ENCODE data around the gene DSC2. TPM values are rescaled to one million over a fixed set of nuclear protein-coding genes. Genes with fewer than 3 reads are reported as not detected.
"Not testable (repeated sequence)": the region's sequence is repeated elsewhere in the genome, so short reads cannot be mapped to it uniquely, and the experiment has no call there.

DSC2 gene
- total RNA-seq, 1 experiment from 2014 or later, result not detected

DNA sequence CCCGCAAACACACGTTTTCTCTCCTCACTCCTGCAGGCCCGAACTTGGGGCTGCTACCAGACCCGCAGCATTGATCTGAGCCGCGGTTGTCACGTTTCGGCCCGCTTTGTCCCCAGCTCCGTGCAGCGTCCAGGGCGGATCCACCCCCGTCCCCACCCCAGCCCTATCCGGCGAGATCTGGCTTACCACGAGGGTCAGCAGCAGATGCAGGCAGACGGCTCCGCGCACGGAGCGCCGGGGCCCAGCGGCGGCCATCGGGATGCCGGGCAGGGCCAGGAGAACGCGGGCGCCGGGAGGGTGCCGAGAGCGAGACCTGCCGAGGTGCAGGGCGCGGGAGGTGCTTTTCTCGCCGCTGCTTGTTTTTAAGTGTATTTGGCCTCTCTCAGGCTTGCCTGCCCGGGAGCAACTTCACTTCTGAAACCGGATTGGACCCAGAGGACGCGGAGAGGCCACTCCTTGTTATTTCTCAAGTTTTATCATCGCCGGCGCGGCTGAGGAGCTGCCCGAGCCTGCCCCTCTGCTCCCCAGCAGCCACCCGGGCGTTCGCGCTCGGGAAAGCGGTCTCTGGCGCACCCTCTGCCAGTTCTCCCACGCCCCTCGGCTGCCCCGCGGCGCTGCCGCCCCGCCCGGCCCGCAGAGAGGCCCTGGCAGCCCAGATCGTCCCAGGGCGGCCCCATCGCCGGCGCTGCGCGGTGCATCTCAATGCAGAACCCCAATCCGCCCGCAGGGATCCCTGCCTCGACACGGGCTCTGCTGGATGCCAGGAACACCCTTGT lies 59.6 kb downstream of the DSC2 start, which contains the start of gene DSC3:
TSS of gene DSC3 (minus strand) at position 337 of the 776 bp plus-strand sequence. CDS start at position 255, 82 bp downstream.
- DNase-seq, result no peak
- Histone ChIP-seq H3K36me3 (no peaks in the 10 kb centered on the region), H3K9me3 (replicated peaks) (no peaks in the 10 kb centered on the region), H3K4me1 (no peaks in the 10 kb centered on the region), H3K4me3 (no peak within 1 kb of the TSS), H3K27ac (no peak within 1 kb of the TSS), H3K27me3 (no peaks in the 10 kb centered on the region)

DNA sequence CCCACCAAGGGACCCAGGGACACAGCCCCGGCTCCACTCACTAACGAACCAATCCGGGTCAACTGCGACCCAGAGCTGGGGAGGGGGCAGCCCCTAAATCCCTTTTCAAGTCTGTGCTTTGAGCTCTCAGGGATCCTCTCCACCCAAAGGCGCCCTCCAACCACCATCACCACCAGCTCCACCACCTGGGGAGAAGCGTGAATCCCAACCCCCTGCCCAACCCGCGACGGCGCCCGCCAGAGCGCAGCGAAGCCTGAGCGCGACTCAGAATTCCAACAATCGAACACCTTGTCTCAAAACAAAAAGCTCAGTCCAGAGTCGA lies 60.2 kb downstream of the DSC2 start:
- H3K4me3 ChIP-seq, result no peak overlapping the region
- no peaks in the 10 kb centered on the region for H3K27me3 ChIP-seq

DNA sequence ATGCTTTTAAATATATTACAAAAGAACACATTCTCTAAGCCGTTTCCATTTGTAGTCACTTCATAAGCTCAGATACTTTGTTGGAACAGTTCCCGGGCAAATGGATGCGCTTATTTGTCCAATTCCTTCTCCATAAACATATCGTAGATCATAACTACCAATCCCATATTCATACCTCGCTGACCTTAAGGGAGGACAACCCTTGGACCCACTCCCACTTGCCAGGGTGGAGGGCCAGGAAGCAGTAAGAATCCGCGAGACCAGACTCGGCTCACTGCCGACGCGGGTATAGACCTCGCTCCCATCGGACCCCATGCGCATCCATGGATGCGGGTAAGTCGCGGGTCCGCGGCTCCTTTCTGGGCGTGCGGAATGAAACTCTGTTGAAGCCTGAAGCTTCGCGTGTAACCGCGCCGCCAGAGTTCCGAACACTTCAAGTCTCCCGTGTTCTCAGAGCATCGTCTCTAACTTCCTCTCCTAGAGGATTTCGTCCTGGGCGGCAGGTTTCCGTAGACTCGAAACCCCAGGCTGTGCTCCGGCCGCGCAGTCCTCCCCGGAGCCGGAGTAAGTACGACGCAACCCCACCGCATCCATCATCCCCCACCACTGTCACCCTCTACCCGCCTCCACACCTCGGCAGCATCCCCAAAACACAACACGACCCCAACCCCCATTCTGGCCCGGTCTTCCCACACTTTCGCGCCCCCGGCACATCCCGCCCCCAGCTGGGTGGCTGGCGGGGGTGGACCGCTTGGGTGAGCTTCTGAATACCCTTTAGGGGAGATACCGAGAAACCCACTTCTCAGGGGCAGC lies 60.7 kb downstream of the DSC2 start:
- H3K4me3 ChIP-seq, result no peak overlapping the region
- no peaks in the 10 kb centered on the region for H3K4me1 ChIP-seq
- H3K27ac ChIP-seq, result no peak overlapping the region
- H3K36me3 ChIP-seq, result no peaks in the 10 kb centered on the region
- DNase-seq, result no peak
- H3K27me3 ChIP-seq, result no peaks in the 10 kb centered on the region
- H3K9me3 ChIP-seq (replicated peaks), result no peaks in the 10 kb centered on the region

More for the DNA sequence above, 60.2 kb downstream of the DSC2 start:
- no peaks in the 10 kb centered on the region for H3K9me3 ChIP-seq (replicated peaks)
- no peak overlapping the region for H3K27ac ChIP-seq
- no peaks in the 10 kb centered on the region for H3K36me3 ChIP-seq
- DNase-seq, result no peak
- no peaks in the 10 kb centered on the region for H3K4me1 ChIP-seq

DNA sequence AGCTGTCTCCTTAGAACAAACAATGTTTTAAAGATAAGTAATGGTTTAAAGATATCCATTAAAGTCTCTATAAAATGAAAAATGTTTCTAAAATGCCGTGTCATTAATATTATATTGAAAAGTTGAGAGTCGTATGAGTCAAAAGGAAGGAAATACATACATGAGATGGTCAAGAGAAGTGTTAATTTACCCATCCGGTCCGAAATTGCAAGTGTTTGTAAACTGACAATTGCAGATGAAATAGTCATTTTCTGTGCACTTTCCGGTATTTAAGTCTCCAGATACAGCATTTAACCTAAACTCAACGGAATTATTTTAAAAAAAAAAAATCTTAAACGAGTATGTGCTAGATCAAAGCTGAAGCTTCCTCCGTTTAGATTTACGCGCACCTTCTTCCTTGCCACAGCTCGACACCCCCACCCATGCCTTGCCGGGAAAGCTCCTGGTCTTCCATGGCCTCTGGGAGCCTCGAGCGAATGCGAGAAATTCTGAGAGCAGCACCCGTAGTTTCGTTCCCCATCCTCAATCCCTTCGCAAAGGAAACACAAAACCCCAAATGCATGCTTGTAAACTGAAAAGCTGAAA lies 61.4 kb downstream of the DSC2 start:
- Histone ChIP-seq H3K9me3 (replicated peaks) (no peaks in the 10 kb centered on the region), H3K36me3 (no peaks in the 10 kb centered on the region), H3K27me3 (no peaks in the 10 kb centered on the region), H3K27ac (no peak overlapping the region), H3K4me3 (no peak overlapping the region), H3K4me1 (no peaks in the 10 kb centered on the region)
- no peak for DNase-seq

DNA sequence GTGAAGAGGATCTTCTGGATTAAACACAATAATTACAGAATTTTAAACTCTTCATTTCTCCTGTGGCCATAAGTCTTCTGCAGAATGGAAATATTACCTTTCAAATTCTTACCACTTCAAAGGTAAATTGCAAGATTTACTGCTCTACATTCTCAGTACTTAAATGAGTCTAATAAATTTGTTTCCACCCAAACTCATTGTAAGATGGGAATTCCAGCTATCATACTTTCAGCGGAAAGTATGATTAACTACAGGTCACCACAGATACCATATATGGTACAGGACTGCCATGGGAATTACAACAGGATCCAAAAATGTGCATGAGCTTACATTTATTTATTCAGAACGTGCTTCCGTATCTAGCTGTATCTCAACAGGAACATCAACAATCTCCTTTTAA lies 62.8 kb downstream of the DSC2 start:
- H3K27ac ChIP-seq, result no peak overlapping the region
- H3K9me3 ChIP-seq (replicated peaks), result no peaks in the 10 kb centered on the region
- no peaks in the 10 kb centered on the region for H3K36me3 ChIP-seq
- no peak for DNase-seq
- no peaks in the 10 kb centered on the region for H3K27me3 ChIP-seq
- no peaks in the 10 kb centered on the region for H3K4me1 ChIP-seq
- H3K4me3 ChIP-seq, result no peak overlapping the region

DNA sequence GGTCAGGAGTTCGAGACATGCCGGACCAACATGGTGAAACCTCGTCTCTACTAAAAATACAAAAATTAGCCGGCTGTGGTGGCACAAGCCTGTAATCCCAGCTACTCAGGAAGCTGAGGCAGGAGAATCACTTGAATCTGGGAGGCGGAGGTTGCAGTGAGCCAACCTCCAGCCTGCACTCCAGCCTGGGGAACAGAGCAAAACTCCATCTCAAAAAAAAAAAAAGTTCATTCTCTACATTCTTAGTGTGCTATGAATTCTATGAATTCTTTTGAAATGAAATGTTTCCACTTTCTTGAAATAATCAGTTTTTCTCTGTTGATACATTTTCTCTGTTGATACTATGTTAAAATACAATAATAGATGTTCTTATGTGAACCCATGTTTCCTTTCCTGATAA lies 64.5 kb downstream of the DSC2 start:
- H3K27me3 ChIP-seq; H3K4me3 ChIP-seq; H3K9me3 ChIP-seq (replicated peaks); H3K36me3 ChIP-seq; H3K4me1 ChIP-seq; DNase-seq; H3K27ac ChIP-seq: not testable (repeated sequence)

DNA sequence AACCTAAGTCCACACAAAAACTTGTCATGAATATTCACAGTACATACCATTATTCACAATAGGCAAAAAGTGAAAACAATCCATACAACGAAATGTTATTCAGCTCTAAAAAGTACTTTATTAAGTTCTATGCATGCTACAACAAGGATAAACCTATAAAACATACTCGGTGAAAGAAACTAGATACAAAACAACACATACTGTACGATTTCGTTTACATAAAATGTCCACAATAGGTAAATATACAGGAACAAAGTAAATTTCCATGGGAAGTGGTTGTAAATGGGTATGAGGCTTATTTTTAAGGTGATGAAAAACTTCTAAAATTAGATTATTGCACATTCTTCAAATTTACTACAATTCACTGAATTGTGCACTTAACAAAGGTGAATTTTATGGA lies 67.7 kb downstream of the DSC2 start:
- no peak for DNase-seq
- Histone ChIP-seq H3K4me3 (no peak overlapping the region), H3K36me3 (no peaks in the 10 kb centered on the region), H3K27me3 (no peaks in the 10 kb centered on the region), H3K4me1 (no peaks in the 10 kb centered on the region), H3K9me3 (replicated peaks) (no peaks in the 10 kb centered on the region), H3K27ac (no peak overlapping the region)

DNA sequence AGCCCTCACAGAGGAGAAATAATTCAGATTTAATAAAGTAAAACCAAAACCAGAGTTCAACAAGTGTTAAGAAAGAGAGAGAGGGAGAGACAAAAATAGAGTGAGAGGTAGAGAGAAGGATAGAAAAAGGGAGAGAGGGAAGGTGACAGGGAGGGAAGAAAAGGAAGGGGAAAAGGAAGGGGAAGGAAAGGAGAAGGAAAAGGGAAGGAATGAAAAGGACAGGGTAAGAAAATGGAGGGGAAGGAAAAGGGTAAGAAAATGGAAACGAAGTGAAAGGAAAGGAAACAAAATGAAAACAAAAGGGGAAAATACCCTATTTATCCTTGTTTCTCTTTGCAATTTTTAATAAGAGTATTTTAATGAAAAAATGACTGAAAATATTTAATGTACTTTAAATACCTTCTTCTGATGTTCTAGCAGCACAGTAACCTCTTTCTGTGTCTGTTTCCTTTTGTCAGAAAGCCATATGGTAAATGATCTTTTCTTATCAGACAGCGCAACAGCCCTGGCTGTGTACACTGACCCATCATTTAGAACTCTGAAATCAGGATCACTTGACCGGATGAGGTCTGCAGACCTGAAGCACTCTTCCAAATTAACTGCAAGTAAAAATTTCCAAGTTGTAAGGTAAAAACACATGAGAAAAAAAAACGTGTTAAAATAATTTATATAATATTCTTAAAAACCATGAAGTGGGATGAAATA lies 71.5 kb downstream of the DSC2 start:
- no peaks in the 10 kb centered on the region for H3K27me3 ChIP-seq
- no peak overlapping the region for H3K4me3 ChIP-seq
- no peaks in the 10 kb centered on the region for H3K9me3 ChIP-seq (replicated peaks)
- no peaks in the 10 kb centered on the region for H3K36me3 ChIP-seq
- H3K4me1 ChIP-seq, result no peaks in the 10 kb centered on the region
- no peak for DNase-seq
- H3K27ac ChIP-seq, result no peak overlapping the region

DNA sequence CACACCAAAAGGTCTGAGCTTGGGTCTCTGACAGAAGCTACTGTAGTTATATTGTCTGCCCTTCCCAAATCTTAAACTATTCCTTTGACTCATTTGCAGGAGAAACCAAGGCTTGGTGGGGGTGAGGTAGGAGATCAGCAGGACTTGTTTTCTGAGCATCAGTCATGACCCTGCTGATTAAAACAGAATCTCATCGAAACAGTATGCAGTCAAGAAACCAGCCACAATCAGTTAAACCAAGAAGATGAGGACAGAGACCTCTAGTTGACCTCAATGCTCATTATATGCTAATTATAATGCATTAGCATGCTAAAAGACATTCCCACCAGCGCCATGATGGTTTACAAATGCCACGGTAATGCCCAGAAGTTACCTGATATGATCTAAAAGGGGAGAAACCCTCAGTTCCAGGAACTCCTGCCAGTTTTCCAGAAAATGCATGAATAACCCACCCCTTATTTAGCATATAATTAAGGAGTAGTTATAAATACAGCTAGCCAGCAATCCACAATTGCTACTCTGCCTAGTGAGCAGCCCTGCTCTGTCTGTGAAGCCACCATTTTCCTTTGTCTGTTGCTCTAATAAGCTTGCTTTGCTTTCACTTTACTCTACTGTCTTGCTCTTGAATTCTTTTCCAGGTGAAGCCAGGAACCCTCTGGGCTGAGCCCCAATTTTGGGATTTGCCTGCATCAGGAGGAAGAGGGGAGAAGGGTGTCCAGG lies 86.3 kb downstream of the DSC2 start:
- Histone ChIP-seq H3K9me3 (replicated peaks) (no peaks in the 10 kb centered on the region), H3K4me3 (no peak overlapping the region), H3K4me1 (no peaks in the 10 kb centered on the region), H3K36me3 (no peaks in the 10 kb centered on the region), H3K27me3 (no peaks in the 10 kb centered on the region), H3K27ac (no peak overlapping the region)
- no peak for DNase-seq

DNA sequence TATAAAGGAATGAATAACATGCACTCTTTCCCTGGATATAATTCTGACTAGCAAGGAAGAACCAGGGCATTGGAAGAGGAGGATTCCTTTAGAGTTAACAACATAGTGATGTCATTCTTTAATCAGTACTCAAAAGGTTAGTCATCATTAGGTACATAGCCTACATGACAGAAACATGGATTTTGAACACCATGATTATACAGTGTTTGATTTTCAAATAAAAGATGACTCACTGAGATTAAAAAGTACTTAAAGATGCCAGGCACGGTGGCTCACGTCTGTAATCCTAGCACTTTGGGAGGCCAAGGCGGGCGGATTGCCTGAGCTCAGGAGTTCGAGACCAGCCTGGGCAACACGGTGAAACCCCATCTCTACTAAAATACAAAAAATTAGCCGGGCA lies 90.8 kb downstream of the DSC2 start:
- H3K4me1 ChIP-seq; H3K9me3 ChIP-seq (replicated peaks); H3K36me3 ChIP-seq; H3K4me3 ChIP-seq; H3K27ac ChIP-seq; DNase-seq; H3K27me3 ChIP-seq: not testable (repeated sequence)

DNA sequence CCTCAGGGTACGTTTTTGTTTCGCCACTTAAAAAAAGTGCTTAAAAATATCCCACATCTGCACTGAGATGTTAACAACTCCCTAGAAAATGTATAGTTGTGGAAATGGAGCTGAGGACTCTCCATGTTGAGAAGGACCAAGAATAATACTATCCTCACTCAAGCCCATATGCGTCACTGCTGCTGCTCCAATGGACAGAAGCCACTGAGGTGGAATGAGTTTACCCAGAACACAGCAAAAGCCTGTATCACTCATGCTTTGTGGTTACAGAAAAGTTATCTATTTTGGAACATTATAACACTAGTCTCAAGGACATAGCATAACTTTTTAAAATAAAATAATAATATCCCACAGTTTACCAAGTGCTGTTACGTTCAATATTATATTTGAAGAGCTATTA lies 91.6 kb downstream of the DSC2 start:
- Histone ChIP-seq H3K4me1 (no peaks in the 10 kb centered on the region), H3K27ac (no peak overlapping the region), H3K4me3 (no peak overlapping the region), H3K27me3 (no peaks in the 10 kb centered on the region), H3K36me3 (no peaks in the 10 kb centered on the region), H3K9me3 (replicated peaks) (no peaks in the 10 kb centered on the region)
- DNase-seq, result no peak

Other genes starting within 250 kb of the DSC2 start
- gene DSC3, start 59.7 kb downstream of the DSC2 start, total RNA-seq (2014; rRNA removed; shearing (Covaris generic)), result not detected in 2 replicates
- not detected in 2 replicates for gene DSC1, start 60.4 kb upstream of the DSC2 start, total RNA-seq (2014; rRNA removed; shearing (Covaris generic))
- gene DSG1, start 215.7 kb upstream of the DSC2 start, total RNA-seq (2014; rRNA removed; shearing (Covaris generic)), result 0.03 TPM in 1 of 2 replicates, not detected in the other